ENCODE measurements around the gene ALMS1.

- no peak for TF ChIP-seq CTCF (IDR thresholded peaks at IDR 0.05; ENCODE audit: low read depth, low read length, poor library complexity, severe bottlenecking)
- TF ChIP-seq EZH2phosphoT487 (IDR thresholded peaks at IDR 0.05; ENCODE audit: borderline replicate concordance, low read length): no peak
Measured at GRCh38 chr2:73468376-73468775, 82.7 kb downstream of the ALMS1 start.

Data from DOHH2 (cell line).